GM13976 (cell line): ENCODE data around the gene KLF7.

Source experiments
- DNase-seq: peaks from one replicate; pipeline ENCODE4 v3.0.0; 2012; ENCODE audit warnings: low spot score
- in situ Hi-C: fragments of 300-500 bp; cut with MboI; formaldehyde crosslinking; loops from one replicate; pipeline ENCODE4 v1.12.0; 2022; ENCODE audit warnings: low sequenced_read_pairs, mixed read lengths, inconsistent platforms; ENCODE audit not compliant: unreplicated experiment
- TF ChIP-seq, protein P1 (sequence below): IDR thresholded peaks from 2 replicates; pipeline ENCODE4 v1.5.1; 2012; ENCODE audit warnings: borderline replicate concordance, mild to moderate bottlenecking; ENCODE audit not compliant: insufficient read depth; ENCODE audit errors: extremely low read depth, missing control alignments, control extremely low read depth

KLF7 gene

DNA sequence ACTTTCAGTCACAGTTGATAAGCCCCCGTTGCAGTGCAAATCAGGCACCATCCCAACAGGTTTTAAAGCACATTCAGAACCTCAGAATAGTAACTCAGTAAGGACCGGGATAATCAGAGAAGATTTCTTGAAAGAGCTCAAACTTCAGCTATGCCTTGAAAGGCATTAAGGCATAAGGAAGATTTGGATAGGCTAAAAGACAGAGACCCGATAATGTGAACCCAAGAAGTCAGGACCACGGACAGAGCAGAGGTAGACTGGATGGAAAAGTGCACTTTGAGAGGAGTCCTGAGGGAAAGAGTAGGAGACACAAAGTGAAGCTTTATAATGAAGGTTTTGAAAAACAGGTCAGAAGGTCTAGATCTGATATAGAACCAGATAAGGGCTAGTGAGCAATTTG lies 36.9 kb upstream of the KLF7 start:
- in situ Hi-C loops = no loop called here
- TF ChIP-seq, protein P1, sequence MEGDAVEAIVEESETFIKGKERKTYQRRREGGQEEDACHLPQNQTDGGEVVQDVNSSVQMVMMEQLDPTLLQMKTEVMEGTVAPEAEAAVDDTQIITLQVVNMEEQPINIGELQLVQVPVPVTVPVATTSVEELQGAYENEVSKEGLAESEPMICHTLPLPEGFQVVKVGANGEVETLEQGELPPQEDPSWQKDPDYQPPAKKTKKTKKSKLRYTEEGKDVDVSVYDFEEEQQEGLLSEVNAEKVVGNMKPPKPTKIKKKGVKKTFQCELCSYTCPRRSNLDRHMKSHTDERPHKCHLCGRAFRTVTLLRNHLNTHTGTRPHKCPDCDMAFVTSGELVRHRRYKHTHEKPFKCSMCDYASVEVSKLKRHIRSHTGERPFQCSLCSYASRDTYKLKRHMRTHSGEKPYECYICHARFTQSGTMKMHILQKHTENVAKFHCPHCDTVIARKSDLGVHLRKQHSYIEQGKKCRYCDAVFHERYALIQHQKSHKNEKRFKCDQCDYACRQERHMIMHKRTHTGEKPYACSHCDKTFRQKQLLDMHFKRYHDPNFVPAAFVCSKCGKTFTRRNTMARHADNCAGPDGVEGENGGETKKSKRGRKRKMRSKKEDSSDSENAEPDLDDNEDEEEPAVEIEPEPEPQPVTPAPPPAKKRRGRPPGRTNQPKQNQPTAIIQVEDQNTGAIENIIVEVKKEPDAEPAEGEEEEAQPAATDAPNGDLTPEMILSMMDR = no peak
- no peak for DNase-seq

DNA sequence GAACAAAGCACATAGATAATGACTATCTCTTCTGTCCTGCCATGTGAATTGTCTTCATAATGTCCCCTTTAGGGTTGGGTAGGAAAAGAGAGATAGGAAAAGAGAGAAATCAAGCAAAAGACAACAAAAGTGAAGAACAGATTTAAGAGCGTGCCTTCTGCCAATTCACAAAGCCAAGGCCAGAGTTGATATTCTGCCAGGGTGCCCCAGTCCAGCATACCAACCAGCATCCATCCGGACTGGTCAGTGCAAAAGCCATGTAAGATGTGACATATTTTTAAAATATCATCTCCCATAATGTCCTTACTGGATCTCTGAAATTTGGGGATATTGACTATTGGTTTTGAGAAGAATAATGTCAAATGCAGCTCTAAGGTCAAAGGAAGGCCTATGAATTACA lies 35.7 kb upstream of the KLF7 start:
- in situ Hi-C loops = no loop called here
- TF ChIP-seq, protein P1 = no peak
- no peak for DNase-seq

DNA sequence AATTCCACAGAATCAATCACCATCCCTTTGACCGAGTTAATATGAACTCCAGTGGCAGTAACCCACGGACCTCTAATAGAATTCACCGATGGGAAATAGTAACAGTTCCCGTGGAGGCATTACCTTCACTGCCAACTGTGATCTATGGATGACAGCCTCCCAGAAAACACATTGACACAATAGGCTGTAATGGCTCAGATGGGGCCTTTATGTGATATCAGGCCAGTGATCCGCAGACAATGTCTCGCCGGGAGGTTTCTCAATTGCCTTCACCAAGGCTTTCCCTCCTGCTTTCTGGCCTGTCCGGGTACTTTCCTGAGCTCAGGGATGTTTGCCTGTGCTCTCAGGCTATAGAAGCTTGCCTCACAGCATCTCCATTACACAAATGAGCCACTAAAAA lies 34.4 kb upstream of the KLF7 start:
- DNase-seq = no peak
- in situ Hi-C loops = no loop called here
- TF ChIP-seq, protein P1 = no peak

DNA sequence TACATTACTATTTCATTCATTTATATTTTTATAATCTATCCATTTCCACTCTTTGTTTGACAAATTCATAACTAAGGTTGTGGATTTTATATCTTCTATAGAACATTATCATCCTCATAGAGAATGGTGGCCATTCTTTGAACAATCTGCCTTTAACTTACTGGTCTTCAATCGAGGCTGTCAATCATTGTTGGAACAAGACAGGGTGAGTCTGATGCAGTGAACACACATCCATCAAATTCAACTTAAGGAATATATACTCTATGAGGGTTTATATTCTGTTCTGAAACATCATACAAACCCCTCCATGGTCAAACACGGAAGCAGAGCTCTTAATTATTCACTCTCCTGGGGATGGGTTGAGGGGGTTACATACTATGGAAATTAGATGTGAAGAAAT lies 28.3 kb upstream of the KLF7 start:
- TF ChIP-seq, protein P1 = no peak
- DNase-seq = no peak
- in situ Hi-C loops = no loop called here

DNA sequence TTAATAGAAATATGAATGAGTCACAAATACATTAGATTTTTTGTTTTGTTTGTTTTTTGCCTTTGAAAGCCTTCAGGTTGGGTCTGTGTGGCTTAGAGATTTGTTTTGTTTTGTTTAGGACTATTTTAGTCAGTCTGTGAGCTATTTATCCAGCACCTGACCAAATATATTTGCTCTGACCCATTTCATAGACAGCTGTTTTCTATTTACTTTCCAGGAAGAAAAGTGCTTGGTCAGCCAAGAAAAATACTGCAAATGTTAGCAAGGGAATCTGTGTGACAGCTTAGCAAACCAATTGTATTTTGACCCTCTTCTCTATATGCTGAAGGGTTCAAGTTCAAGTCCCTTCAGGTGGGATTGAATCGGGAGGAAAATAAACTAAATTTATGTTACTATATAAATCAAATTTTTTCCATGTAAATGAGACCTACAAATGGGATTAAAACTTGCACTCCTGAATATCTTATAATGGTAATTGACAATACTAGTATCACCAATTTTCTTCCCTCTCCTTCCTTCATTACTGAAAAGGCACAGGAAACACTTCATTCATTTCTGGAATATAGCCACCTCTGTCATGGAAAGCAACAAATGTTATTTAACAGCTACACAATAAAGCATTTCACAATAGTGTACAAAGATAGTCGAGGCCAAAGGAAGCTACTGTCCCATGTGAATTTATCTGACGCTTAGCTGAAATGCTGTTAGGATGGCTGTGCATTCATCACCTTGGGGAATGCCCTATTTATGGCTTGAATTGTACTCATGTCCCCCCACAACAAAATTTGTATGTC lies 23.1 kb upstream of the KLF7 start:
- in situ Hi-C loops = no loop called here
- TF ChIP-seq, protein P1 = no peak
- no peak for DNase-seq

DNA sequence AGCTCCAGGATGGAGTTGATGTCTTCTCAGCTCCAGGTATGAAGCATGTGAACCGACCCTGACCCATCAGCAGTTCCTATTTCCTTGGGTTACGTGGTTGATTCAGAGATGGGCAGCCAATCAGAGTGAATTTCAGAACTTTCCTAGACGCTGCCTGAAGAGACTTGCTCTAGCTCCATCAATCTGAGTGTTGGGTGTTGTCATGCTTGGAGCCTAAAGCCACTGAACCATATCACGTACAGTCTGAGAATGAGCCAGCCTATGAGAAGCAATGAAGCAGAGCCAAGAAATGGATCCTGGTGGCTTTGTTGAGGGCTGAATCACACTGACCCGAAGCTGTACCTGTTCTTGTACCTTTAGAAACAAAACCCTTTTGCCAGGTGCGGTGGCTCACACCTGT lies 19.6 kb upstream of the KLF7 start:
- DNase-seq = no peak
- in situ Hi-C loops = no loop called here
- TF ChIP-seq, protein P1 = no peak

DNA sequence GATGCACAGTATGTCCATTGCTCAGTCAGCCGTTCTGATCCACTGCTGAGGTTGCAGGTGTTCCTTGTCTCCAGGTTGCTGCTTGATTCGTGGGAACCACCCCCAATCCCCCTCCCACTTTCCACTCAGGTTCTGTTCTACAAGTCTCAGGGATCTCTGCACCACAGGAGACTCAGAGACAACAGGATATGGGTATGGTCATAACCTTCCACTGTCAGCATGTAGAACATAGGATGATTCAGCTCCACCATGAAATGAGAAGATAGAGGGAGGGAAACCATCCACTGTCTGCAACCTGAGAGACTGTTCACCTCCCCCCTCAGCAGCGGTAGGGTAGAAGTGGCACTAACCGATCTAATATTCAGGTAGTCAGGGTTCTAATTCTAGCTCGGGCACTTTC lies 19.0 kb upstream of the KLF7 start:
- in situ Hi-C loops = no loop called here
- TF ChIP-seq, protein P1 = no peak
- DNase-seq = no peak
